GM23248 (cell line): ENCODE data around the gene ZNF181. TPM values are rescaled to one million over a fixed set of nuclear protein-coding genes. Genes with fewer than 3 reads are reported as not detected.

Source experiments
- DNase-seq: peaks from one replicate; pipeline ENCODE4 v3.0.0-alpha.2; 2015
- H2AFZ ChIP-seq: fragments of 200-600 bp; sonication (generic); 2 replicates; pipeline ENCODE4 v1.6.1; 2016; ENCODE audit warnings: antibody characterized with exemption
- H3F3A ChIP-seq: fragments of 200-600 bp; sonication (generic); 2 replicates; pipeline ENCODE4 v1.6.1; 2016; ENCODE audit warnings: mild to moderate bottlenecking, antibody characterized with exemption, mixed run types; ENCODE audit not compliant: insufficient read depth
- H3K27ac ChIP-seq: fragments of 200-600 bp; sonication (generic); 2 replicates; pipeline ENCODE4 v1.5.1; 2016; ENCODE audit warnings: mild to moderate bottlenecking
- H3K27me3 ChIP-seq: fragments of 200-600 bp; sonication (generic); replicated peaks from 2 replicates; pipeline ENCODE4 v1.6.1; 2016; ENCODE audit warnings: mild to moderate bottlenecking; ENCODE audit not compliant: insufficient read depth
- H3K36me3 ChIP-seq: fragments of 200-600 bp; sonication (generic); 2 replicates; pipeline ENCODE4 v1.6.1; 2016; ENCODE audit warnings: low read depth, mild to moderate bottlenecking
- H3K4me1 ChIP-seq: fragments of 200-600 bp; sonication (generic); 2 replicates; pipeline ENCODE4 v1.6.1; 2016; ENCODE audit warnings: mild to moderate bottlenecking; ENCODE audit not compliant: insufficient read depth
- H3K4me2 ChIP-seq: fragments of 200-600 bp; sonication (generic); one replicate; pipeline ENCODE4 v1.6.1; 2016; ENCODE audit warnings: mild to moderate bottlenecking; ENCODE audit not compliant: unreplicated experiment
- H3K4me3 ChIP-seq: fragments of 200-600 bp; sonication (generic); 2 replicates; pipeline ENCODE4 v1.5.1; 2016; ENCODE audit warnings: mild to moderate bottlenecking
- H3K79me2 ChIP-seq: fragments of 200-600 bp; sonication (generic); 2 replicates; pipeline ENCODE4 v1.6.1; 2016; ENCODE audit warnings: mild to moderate bottlenecking; ENCODE audit not compliant: insufficient read depth
- H3K9ac ChIP-seq: fragments of 200-600 bp; sonication (generic); 2 replicates; pipeline ENCODE4 v1.6.1; 2016; ENCODE audit warnings: mild to moderate bottlenecking
- H3K9me2 ChIP-seq: fragments of 200-600 bp; sonication (generic); 2 replicates; pipeline ENCODE4 v1.6.1; 2016; ENCODE audit warnings: mixed run types, mild to moderate bottlenecking, moderate library complexity; ENCODE audit not compliant: insufficient read depth
- H3K9me3 ChIP-seq: fragments of 200-600 bp; sonication (generic); one replicate; pipeline ENCODE4 v1.6.1; 2017; ENCODE audit warnings: low read depth
- H4K20me1 ChIP-seq: fragments of 200-600 bp; sonication (generic); 2 replicates; pipeline ENCODE4 v1.6.0; 2016; ENCODE audit not compliant: insufficient read depth
- EZH2 ChIP-seq: fragments of 200-600 bp; sonication (generic); IDR thresholded peaks from 2 replicates; pipeline ENCODE4 v1.6.1; 2018; ENCODE audit warnings: antibody characterized with exemption, mild to moderate bottlenecking; ENCODE audit not compliant: insufficient read depth, poor library complexity, severe bottlenecking
- EZH2phosphoT487 ChIP-seq: fragments of 200-600 bp; sonication (generic); IDR thresholded peaks from 2 replicates; pipeline ENCODE4 v1.6.1; 2018; ENCODE audit warnings: antibody characterized with exemption, moderate library complexity, mild to moderate bottlenecking, low read depth; ENCODE audit not compliant: insufficient read depth
- WGBS, 2 experiments: methylation state at CpG; one replicate each; pipeline ENCODE4 v1.1.6; 2015 to 2017; ENCODE audit warnings: low lambda C conversion rate in 2 of 2, low coverage in 1 of 2; ENCODE audit errors: missing lambda C conversion rate in 2 of 2; 5-methylcytosine and 5-hydroxymethylcytosine counted together
- in situ Hi-C: fragments of 300-500 bp; cut with MboI; formaldehyde crosslinking; loops from 2 replicates; pipeline ENCODE4 v1.15.0; 2020
- polyA plus RNA-seq: library from polyadenylated mRNA; unstranded; fragments of >200 nt; fragmentation: Nextera tagmentation; extraction: Ambion mirVana; gene quantifications from 2 replicates; pipeline ENCODE4 v1.2.1, GENCODE V29; 2016
- total RNA-seq: library from RNA; depleted of rRNA; stranded (reverse); fragments of >200 nt; shearing (Covaris generic); gene quantifications from 2 replicates; pipeline ENCODE4 v1.2.3, GENCODE V29; 2014

ZNF181 gene
- total and polyA plus RNA-seq, 2 experiments from 2014 or later: 9.4 to 11.0 TPM

- Histone ChIP-seq H3K9me3 (peaks cover 2% of the 10 kb centered on the region), H3K9ac (peak overlapping the region; percentile 96), H3K9me2 (no peaks in the 10 kb centered on the region), H3K36me3 (peaks cover 17% of the 10 kb centered on the region), H3K27ac (peak overlapping the region; percentile 97), H3F3A (no peaks in the 10 kb centered on the region), H4K20me1 (no peaks in the 10 kb centered on the region), H3K4me2 (peak overlapping the region; percentile 88), H2AFZ (peak overlapping the region; percentile 91), H3K79me2 (peaks cover 16% of the 10 kb centered on the region), H3K4me1 (peaks cover 8% of the 10 kb centered on the region), H3K4me3 (peak overlapping the region; percentile 88), H3K27me3 (no peaks in the 10 kb centered on the region)
- no peak for TF ChIP-seq EZH2phosphoT487
- no peak for TF ChIP-seq EZH2
- WGBS, 2 experiments: 18 to 20% methylated on average over 16 of the region's 16 CpGs
- peak; percentile 96 for DNase-seq
- in situ Hi-C loops: no loop called here
Observed at GRCh38 chr19:34734537-34735103, 577 bp downstream of the ZNF181 start.

GRCh38 chr19:34744896-34745690 lies 11.1 kb downstream of the ZNF181 start:
- H3K9me2 ChIP-seq: no peaks in the 10 kb centered on the region
- no peak overlapping the region for H2AFZ ChIP-seq
- H3K36me3 ChIP-seq: peaks cover 23% of the 10 kb centered on the region
- no peaks in the 10 kb centered on the region for H3F3A ChIP-seq
- WGBS, 2 experiments: 92 to 96% methylated on average over 3 of the region's 3 CpGs
- H3K4me1 ChIP-seq: no peaks in the 10 kb centered on the region
- no peaks in the 10 kb centered on the region for H3K79me2 ChIP-seq
- no peak overlapping the region for H3K4me3 ChIP-seq
- H4K20me1 ChIP-seq: no peaks in the 10 kb centered on the region
- H3K9me3 ChIP-seq: peaks cover 4% of the 10 kb centered on the region
- no peak overlapping the region for H3K9ac ChIP-seq
- in situ Hi-C loops: no loop called here
- DNase-seq: no peak
- no peak overlapping the region for H3K4me2 ChIP-seq
- no peaks in the 10 kb centered on the region for H3K27me3 ChIP-seq
- no peak for TF ChIP-seq EZH2
- no peak for TF ChIP-seq EZH2phosphoT487
- H3K27ac ChIP-seq: no peak overlapping the region

- H3K79me2 ChIP-seq: no peaks in the 10 kb centered on the region
- DNase-seq: no peak
- H3K4me2 ChIP-seq: no peak overlapping the region
- no peak overlapping the region for H3K9ac ChIP-seq
- H3K9me3 ChIP-seq: peaks cover 32% of the 10 kb centered on the region
- no peak overlapping the region for H3K27ac ChIP-seq
- H3K27me3 ChIP-seq: no peaks in the 10 kb centered on the region
- no peaks in the 10 kb centered on the region for H3K4me1 ChIP-seq
- H3K36me3 ChIP-seq: peaks cover 42% of the 10 kb centered on the region
- no peaks in the 10 kb centered on the region for H3F3A ChIP-seq
- H2AFZ ChIP-seq: no peak overlapping the region
- TF ChIP-seq EZH2phosphoT487 (no peak), EZH2 (no peak)
- H4K20me1 ChIP-seq: no peaks in the 10 kb centered on the region
- 80 to 82% methylated on average over 4 of the region's 4 CpGs for WGBS, 2 experiments
- no peak overlapping the region for H3K4me3 ChIP-seq
- H3K9me2 ChIP-seq: no peaks in the 10 kb centered on the region
- in situ Hi-C loops: no loop called here
Observed at GRCh38 chr19:34757441-34757840, 23.4 kb downstream of the ZNF181 start.

- in situ Hi-C loops: no loop called here
- Histone ChIP-seq H4K20me1 (no peaks in the 10 kb centered on the region), H2AFZ (no peak overlapping the region), H3K4me2 (no peak overlapping the region), H3K27me3 (no peaks in the 10 kb centered on the region), H3K9ac (no peak overlapping the region), H3K27ac (no peak overlapping the region), H3K4me1 (no peaks in the 10 kb centered on the region), H3K4me3 (no peak overlapping the region), H3K79me2 (no peaks in the 10 kb centered on the region), H3K9me3 (peaks cover 32% of the 10 kb centered on the region), H3K36me3 (peaks cover 61% of the 10 kb centered on the region), H3K9me2 (no peaks in the 10 kb centered on the region), H3F3A (no peaks in the 10 kb centered on the region)
- TF ChIP-seq EZH2 (no peak), EZH2phosphoT487 (no peak)
- WGBS, 2 experiments: 93 to 96% methylated on average over 11 of the region's 11 CpGs
- DNase-seq: no peak
Observed at GRCh38 chr19:34759218-34759917, 25.3 kb downstream of the ZNF181 start.
